HT1080 (cell line): ENCODE results near the gene MEF2D. TPM values are rescaled to one million over a fixed set of nuclear protein-coding genes. Genes with fewer than 3 reads are reported as not detected.

Experiments
- DNase-seq: peaks from one replicate; pipeline ENCODE4 v3.0.0-alpha.2; 2015; ENCODE audit warnings: low read depth
- total RNA-seq: library from RNA; depleted of rRNA; stranded (reverse); fragments of >200 nt; shearing (Covaris generic); gene quantifications from 2 replicates; pipeline ENCODE4 v1.2.3, GENCODE V29; 2014

Gene MEF2D
- total RNA-seq, 1 experiment from 2014 or later: 27.9 TPM

DNA sequence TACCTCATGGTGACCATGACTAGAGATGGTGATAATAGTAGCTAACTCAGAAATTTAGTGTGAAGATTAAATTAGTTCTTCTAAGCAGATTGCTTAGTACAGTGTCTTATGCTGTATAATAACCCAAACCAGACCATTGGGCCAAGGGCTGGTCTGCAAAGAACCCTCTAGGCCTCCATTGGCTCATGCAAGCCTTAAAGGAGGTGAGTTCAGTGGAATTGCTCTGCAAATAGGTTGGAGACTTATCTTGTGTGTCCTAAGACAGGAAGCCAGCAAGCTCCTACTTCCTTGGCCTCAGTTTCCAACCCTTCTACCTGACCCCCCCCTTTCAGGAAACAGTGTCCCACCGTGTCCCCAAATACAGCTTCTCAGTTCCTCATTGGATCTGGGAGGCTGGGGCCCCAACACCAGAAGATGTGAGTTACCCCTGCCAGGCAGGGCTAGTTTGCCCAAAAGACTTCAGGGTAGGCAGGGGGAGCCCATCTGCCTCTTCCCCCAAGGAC is 1.9 kb upstream of the MEF2D start:
- DNase-seq: no peak

DNA sequence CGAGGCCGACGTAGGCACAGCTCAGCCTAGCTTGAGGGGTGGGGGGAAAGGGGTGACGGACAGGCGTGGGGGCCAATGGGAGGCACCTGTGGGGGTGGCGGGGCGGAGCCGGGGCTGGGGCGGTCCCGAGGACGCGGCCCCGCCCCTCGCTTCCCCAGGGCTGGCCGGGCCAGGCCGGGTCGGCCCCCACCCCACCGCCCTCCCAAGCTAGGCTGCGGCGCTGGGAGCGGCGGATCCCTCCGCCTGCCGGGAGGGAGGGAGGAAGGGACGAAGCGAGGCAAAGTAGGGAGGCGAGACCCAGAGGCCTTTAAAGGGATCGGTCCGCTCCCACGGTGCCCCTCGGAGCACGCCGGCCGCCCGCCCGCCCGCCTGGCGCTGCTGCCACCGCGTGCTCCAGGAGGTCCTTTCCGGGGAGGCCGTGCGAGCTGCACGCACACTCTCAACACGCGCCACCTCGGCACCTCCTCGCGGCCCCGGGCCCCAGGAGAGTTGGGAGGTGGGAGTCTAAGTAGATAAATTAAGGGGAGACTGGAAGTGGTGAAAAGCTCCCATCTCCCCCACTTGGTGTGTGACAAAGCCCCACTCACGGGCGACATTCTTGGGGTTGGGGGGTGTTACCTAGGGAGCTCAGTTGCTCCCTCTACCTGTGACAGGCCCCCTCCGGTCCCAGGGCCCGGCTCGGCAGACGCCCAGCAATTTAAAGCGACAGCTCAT is 375 bp upstream of the MEF2D start:
- peak; percentile 93 for DNase-seq

DNA sequence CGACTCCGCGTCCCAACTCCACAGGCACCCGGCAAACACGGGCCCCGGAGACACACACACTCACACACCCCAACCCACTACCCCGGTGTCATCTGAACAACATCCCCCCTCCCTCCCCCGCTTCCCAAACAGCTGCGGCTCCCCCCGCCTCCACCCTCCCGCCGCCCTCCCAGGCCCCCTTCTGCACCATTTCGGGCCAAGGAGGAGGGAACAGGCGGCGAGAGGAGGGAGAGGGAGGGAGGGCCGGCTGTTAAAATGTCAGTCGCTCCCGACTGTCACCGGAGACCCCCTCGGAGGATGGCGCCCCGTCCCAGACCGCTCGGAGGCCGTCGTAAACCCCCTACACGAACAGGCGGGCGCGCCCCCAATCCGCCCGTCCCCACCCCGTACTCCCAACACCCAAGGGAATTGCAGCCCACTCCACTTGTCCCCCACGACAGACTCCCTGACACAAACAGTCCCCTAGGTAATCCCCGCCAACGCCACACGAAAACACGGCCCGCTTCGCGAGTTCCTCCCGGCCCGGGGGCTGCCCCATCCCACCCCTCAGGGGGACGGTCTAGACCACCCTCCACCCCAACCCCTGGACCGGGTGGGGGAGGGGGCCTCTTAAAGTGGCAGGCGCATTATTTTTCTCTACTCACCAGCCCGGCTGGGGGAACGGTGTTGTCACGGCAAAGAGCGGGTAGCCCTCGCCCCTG is 583 bp downstream of the MEF2D start:
- DNase-seq: no peak

DNA sequence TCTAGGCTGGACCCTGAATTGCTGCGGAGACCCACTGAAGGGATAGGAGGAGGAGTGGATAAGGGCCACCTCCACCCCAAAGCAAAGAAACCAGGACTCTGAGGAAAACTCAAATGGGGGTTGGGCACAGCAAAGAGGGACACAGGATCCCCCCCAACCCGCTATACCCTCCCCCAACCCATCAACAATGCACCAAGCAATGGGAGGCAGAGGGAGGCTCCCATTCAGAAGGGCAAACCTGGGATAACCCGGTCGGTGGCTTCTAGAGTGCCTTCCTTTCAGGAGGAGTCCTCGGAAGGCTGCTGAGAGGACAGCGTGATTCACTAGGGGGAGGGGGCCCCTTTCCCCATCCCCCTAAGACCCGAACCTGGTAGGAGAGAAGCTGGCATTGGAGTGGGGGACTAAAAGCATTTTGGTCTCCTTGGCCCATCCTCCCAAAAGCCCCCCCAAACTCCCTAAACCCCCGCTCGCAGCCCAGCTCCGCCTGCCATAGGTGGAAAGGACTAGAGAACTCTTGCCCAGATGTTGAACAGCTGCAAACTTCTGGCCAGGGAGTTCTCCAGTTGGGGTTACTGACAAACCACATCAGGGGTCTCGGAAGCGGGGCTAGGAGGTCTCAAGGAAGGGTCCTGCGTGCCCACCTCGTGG is 1.3 kb downstream of the MEF2D start:
- peak; percentile 50 for DNase-seq

DNA sequence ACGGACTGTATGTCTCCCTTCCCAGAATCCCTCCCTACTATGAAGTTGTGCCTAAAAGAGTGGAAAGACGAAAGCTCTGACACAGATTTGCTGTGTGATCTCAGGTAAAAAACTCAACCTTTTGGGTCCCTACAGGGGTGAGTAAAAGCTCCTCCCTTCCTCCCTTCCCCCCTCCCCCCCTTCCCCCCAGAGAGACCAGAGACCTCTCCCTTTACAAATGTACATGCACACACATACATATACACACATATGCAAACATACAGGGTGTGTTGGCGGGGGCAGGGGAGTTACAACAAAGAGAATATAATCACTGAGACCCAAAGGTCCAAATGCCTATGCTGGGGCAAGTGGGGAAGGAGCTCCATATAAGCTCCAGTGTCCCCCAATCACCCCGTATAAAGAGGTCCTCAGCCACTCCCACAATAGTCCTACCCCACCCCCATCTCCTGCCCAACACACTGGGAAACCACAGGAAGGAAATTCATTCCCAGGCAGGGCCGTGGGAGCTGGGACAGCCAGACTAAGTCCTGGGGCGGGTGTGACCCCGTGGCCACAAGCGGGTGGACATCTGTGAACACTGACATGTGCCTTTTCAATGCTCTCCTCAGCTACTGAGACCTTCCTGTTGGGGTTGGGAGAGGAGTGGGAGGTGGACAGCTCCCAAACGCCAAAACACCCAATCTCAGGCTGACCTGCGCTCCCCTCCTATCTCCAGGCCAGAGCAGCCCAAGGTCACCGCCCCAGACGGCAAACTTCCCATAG is 2.0 kb downstream of the MEF2D start:
- peak; percentile 71 for DNase-seq

DNA sequence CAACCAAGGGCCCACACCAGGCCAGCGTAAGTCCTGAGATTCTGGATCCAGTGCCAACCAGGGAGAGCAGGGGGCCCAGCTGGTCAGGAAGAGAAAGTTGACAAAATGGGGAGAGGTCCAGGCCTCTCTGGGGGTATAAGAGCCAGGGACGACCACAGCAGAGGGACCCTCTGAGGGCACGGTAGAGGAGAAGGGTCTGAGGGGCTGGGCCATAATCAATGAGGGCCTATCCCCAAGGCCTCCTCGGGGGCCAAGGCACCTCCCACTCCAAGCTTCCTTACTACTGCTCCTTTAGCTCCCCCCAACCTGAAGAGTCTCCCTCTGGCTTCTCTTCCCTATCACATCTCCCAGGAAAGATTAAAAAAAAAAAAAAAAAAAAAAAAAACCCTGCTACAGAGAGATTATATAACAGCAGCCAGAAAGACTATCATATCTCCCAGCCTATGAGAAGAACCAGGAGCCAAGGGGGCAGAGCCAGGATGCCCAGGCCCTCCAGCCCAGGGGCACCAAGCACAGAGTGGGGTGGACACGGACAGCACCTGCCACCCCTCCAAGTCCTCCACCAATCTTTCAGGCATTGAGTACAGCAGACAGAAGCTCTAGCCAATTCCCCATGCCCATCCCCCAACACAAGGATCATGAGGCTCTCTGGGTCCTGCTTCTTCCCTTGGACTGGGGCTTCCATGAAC is 2.7 kb downstream of the MEF2D start:
- no peak for DNase-seq

DNA sequence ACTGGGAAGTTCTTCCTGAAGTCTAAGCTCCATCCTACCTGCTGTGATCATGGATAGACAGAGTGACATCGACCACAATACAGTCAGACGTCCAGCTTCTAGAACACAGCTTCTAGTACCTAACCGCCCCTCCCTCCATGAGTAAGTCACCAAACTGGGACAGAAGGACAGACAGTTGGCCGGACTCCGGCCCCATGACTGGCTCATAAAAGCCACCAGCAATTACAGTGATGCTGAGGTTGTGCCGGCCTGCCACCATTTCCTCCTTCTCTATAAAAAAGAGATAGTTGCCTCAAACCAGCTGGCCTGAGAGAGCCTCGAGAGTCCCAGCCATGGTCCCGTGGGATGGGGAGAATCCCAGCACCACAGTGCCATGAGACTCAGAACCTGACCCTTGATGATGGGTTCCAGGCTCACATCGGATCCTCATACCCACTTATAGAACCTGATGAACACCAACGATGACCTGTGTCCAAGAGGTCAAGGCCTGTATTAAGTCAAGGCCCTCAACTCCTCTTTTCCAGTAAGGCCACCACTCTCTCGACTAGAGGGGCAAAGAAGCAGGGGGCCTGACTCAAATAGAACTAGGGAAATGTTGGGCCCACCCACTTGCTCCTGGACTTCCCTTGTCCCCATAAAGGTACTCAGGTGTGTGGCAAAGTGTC is 3.4 kb downstream of the MEF2D start:
- DNase-seq: no peak

DNA sequence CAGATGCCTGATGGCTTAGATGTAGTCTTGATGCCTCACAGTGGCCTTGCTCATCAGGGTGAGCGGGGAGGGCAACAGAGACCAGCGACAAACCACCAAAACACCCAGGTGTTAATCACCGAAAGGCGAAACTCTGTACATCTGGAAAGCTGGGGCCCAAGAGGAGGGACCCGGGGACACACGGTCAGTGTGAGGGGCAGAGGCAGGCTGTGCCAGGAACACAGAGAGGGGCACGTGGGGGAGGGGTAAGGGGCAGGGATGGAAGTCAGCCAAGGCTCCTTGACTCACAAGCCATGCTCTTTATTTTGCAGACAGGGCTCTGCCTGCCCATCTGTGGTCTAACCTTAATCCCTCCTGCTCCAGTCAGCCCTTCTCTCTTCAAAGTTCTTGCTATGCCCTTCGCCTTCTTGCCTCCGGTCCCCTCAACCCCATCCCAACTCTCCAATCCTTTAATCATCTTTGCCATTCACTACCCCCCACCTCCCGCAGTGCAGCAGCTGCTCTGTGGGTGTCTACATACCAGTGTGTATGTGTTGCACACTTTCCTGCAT is 4.3 kb downstream of the MEF2D start:
- peak; percentile 58 for DNase-seq

DNA sequence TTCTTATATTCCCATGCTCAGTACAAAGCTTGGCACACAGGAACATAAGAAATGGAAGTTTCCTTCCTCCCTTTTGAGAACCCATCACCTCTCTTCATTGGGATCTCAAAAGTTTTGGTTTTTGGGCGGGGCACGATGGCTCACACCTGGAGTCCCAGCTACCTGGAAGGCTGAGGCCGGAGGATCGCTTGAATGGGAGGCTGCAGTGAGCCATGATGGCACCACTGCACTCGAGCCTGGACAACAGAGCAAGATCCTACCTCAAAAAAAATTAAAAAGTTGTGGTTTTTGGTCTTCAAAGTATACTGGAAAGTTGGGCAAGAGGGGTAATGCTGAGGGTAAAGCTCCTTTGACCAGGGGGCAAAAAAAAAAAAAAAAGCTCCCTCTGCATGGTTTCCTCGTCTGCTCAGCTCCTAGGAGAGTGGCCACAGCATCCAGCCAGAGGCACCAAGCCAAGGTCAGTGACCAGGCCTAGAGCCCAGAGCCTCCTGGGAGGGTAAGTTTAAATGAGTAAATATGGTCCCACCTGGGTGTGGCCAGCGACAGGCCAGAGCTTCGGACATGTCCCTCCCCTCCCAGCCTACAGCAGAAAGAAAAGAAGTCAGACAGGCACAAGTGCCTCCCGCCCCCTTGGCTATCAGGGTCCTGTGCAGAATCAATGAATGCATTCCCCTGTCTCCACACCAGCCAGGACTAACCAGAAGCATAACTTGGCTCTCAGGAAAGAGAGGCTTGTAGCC is 5.0 kb downstream of the MEF2D start:
- DNase-seq: no peak

DNA sequence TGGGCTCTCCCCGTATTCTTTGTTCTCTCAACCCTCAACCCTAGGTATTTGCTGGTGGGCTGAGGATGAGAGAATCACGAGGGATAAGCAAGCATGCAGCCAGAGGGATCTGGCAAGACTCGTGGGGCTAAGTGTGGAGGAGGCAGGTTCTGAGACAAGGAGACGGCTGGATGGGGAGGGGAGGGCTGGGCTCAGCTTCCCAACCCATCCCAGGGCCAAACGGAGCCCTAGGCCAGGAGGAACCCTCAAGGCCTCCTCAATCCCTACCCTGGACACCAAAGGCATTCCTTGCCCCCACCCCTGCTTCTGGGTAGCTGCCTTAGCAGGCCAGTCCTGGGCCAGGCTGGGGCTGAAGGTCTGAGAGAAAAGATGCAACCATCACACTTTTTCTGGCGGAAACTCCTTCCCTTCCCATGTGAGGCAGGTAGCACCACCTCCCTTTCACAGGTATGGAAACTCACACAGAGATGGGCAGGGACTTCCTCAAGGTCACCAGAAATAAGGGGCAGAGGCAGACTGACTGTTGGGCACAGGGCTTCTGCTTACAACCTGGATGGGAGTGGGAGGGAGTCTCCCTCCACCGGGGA is 6.2 kb downstream of the MEF2D start:
- DNase-seq: no peak

DNA sequence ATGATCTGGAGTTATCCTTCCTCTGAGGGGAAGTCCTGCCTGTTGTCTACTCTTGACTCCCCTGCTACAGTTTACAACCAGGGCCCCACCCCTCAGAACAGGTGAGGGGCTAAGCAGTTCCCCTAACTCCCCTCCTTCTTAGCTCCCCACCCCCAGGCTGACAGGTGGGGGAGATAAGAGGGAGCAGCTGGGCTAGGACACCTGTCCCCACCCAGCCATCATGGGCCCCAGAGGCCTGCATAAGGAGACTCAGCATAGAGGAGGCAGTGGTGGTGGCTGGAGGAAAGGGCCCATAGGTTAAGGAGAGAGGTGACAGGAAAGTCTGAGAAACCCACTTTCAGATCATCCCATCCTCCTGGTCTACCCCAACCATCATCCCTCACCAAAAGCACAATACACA is 6.8 kb downstream of the MEF2D start:
- no peak for DNase-seq

DNA sequence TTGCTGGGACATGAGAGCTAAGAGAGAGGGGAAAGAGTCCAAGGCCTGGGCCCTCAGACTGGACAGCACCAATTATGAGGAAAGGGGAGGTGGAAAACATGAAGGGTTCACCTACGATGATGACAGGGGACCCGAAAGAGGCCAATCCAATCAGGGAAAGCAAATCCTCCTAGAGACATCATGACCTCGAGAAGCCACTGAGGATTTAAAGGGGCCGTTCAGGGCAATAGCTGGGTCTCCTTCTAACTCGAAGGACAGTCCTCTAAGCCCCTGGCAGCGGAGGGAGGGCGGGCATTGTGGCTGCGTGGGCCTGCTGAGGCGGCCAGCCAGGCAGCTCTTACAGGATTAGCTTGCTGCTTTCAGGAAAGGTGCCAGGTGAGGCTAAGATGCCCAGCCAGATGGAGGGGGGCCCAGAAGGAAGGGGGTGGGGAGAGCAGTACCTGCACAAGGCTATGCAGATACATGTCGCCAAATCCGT is 7.4 kb downstream of the MEF2D start:
- no peak for DNase-seq

DNA sequence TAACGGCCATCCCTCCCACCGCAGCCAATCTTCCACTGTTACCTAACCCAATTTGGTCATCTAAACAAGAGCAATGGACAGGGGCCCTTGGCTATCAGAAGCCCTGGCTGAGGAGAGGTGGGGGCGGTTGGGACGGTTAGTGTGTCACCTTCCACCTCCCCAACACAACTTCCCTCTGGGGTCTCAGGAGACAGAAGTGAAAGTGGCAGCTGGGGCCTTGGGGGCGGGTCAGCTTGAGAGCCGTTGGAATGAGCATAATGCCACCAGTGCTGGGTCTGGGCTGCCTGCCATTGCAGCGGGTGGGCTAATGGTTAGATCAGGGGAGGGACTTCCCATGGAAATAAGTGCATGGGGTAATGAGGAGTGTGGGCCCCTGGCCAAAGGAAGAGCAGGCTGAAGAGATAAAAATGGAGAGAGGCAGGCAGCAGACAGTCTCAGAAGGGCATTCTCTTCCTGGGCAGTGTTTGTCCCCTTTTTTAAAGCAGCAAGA is 7.9 kb downstream of the MEF2D start:
- DNase-seq: no peak

DNA sequence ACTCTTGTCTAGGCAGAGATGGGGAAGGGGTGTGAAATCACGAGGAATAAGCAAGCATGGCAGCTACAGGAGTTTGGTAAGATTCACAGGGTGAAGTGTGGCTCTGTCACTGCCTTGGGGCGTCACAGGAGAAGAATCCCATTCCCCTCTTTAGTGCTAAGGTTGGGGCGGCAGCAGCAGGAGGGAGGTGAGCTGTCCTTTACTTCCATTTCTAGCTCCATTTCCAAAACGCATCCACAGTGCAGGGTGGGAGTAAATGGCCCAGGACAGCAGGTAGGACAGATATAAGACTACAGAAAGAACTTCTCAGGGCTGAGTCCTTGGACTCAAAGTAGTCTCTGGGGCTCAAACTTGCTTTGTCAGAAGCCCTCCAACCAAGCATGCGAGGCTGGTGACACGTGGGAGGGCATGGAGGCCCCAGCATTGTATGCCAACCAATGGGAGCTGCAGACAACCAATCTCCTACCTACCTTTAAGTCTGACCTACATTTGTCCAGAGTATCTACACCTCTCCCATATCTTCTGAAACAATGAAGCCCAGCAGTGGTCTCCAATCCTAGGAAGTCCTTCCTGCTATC is 8.5 kb downstream of the MEF2D start:
- DNase-seq: no peak

DNA sequence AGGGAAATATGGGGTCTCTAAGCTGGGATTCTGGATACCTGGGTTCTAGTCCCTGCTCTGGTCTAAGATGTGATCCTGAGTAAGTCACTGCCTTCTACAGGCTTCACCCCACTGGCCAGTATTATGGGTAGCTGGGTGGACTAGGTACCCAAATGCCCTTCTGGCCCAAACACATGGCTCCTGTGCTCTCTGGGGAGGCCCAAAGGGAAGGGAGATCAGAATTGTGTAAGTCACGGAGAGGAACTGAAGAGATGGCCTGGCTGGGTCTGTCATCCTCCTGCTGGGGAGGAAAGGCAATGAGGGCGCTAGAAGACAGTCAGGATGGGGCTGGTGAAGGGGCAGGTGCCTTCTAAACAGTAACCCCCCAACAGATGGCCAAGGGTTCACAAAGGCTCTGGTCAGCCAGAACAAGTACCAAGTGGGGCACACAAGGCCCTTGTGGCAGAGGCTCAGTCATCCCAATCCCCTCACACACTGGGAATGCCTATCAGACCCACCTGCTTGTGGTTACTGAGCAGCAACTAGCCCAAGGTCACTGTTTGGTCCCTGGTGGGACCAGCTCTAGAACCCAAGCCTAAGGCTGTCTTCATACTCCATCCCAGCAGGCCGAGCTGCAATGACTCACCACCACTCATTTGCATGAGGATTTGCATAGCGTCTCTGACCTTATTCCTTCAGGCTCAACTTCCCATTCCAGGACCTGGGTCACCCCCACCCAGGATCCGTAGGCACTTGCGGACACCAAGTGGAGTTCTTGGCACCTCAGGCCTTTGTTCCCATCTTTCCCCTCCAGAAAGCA is 9.2 kb downstream of the MEF2D start:
- DNase-seq: no peak

DNA sequence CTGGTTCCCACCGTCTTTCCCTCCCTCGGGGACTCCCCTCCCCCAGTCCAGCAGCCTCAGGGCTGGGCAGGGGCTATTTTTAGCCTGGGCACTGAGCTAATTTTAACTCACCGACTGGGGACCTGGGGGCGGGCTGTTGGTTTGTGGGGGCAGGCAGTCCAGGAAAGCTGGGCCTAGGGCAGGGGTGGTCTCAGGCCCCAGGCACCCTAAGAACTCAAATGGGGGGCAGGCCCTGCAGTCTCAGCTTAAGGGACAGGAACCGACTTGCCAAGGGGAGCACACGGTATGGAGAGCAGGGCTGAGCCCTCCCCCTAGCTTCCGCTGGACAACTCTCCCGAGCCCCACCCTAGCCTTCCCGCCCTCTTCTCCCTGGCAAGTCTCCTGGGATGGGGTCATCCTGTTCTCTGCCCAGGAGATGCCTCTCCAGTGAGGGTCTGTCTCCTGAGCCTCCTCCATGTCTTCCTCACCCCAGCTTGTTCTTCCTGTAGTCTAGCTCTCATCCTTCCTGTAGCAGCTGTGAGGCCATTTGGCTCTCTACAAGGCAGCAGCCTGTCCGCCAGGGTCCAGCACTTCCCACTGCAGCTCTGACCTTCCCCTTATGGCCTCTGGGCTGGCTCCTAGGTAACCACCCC is 10.1 kb downstream of the MEF2D start:
- DNase-seq: no peak

DNA sequence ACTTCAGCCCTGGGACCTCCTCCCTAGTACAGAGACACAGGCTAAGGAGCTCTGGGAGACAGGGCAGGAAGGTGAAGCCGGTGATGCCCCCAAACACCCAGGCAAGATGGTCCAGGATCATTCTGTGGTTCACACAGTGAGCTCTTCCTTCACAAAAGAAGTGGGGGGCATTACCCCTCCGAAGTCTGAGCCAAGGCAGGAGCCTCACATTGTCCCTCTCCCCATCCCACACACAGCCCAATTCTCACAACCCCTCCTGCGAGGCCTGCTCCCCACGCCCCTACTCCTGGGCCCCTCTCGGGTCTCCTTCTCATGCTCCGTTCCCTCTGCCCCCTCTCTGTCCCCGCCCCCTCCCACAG is 10.7 kb downstream of the MEF2D start:
- no peak for DNase-seq
